Fibroblast of pulmonary artery (primary cell): ENCODE results near the gene KIF5C.

ENCODE experiments used
- DNase-seq: peaks from one replicate; pipeline ENCODE4 v3.0.0-alpha.2; 2010; ENCODE audit warnings: low read depth
- H3K4me3 ChIP-seq: replicated peaks from 2 replicates; pipeline ENCODE4 v1.5.1; 2011; ENCODE audit warnings: low read depth, mild to moderate bottlenecking, control low read depth, low read length, moderate library complexity
- TF ChIP-seq, protein P1 (sequence below): IDR thresholded peaks from 2 replicates; pipeline ENCODE4 v1.5.1; 2011; ENCODE audit warnings: mild to moderate bottlenecking, control low read depth, low read length, inconsistent platforms; ENCODE audit errors: missing control alignments

Gene KIF5C

GRCh38 chr2:148885209-148885608 lies 10.2 kb downstream of the KIF5C start:
- no peak for DNase-seq
- H3K4me3 ChIP-seq: no peak overlapping the region
- TF ChIP-seq, protein P1, sequence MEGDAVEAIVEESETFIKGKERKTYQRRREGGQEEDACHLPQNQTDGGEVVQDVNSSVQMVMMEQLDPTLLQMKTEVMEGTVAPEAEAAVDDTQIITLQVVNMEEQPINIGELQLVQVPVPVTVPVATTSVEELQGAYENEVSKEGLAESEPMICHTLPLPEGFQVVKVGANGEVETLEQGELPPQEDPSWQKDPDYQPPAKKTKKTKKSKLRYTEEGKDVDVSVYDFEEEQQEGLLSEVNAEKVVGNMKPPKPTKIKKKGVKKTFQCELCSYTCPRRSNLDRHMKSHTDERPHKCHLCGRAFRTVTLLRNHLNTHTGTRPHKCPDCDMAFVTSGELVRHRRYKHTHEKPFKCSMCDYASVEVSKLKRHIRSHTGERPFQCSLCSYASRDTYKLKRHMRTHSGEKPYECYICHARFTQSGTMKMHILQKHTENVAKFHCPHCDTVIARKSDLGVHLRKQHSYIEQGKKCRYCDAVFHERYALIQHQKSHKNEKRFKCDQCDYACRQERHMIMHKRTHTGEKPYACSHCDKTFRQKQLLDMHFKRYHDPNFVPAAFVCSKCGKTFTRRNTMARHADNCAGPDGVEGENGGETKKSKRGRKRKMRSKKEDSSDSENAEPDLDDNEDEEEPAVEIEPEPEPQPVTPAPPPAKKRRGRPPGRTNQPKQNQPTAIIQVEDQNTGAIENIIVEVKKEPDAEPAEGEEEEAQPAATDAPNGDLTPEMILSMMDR: no peak

DNA sequence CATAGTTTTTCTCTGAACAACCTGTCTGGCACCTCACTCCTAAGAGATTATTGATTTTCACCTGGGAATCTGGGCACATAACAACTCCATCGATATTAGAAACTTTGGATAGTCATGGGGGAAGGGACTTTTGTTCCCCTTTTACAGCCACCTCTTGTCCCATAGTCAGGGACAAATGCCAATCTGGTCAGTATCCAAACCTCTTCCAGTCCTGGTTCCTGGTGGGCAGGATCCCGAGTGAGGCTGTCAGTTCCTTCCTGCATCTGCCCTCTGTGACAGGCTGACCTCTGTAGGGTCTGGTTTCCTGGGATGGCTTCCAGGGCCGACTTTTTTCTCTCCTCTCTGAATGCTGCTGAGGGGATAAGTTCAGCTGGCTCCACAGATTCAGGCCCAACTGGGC lies 11.0 kb downstream of the KIF5C start:
- TF ChIP-seq, protein P1: no peak
- H3K4me3 ChIP-seq: no peak overlapping the region
- DNase-seq: no peak

GRCh38 chr2:148887350-148888002 lies 12.4 kb downstream of the KIF5C start:
- no peak for DNase-seq
- no peak overlapping the region for H3K4me3 ChIP-seq

DNA sequence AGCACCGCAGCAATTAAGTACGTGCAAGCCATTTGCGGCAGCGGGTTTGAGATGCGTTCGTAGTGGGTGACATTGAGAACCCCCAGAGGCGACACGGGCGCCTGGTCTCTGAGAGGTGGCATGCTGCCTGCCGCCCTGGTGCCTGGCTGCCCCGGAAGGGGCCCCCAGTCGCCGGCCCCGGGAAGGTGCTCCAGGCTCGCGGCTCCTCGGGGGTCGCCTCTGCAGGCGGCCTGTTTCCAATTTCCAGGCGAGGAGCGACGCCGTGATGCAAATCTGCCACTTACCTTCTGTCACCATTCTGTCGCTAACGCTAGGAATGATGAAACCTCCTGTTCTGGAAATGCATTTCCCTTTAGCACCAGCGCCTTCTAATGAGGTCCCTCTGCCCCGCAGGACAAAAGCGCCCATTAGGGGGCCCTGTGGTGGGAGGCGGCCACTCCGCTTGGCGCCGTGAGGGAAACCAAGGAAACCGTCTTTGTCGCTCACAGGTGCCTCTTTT lies 13.0 kb downstream of the KIF5C start:
- DNase-seq: no peak
- TF ChIP-seq, protein P1: no peak
- no peak overlapping the region for H3K4me3 ChIP-seq

More at GRCh38 chr2:148887350-148888002, 12.4 kb downstream of the KIF5C start:
- TF ChIP-seq, protein P1: no peak

- H3K4me3 ChIP-seq: no peak overlapping the region
- TF ChIP-seq, protein P1: no peak
- DNase-seq: no peak
These were observed 14.0 kb downstream of the KIF5C start for GRCh38 chr2:148888986-148889385.

- DNase-seq: no peak
- TF ChIP-seq, protein P1: no peak
- no peak overlapping the region for H3K4me3 ChIP-seq
These were observed 18.9 kb downstream of the KIF5C start for GRCh38 chr2:148893906-148894305.

DNA sequence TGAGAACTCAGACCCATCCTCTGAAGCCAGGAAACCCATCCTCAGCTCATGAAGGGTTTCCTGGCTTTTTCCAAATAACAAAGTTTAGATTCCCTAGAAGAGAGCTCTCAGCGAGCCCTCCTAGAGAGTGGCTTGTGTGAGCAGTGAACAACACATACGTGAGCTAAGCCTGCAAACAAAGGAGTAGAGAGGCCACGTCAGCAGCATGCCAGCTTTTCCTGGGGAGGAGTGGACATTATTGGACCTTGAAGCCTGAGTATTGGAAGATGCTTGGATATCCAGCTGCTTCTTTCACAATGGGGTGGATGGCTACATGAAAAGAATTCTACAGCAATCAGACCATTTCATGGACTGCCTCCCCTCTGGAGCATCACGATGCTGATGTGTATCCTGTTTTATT lies 21.1 kb downstream of the KIF5C start:
- TF ChIP-seq, protein P1: no peak
- no peak for DNase-seq
- H3K4me3 ChIP-seq: no peak overlapping the region
